GM12864 (cell line): ENCODE data around the gene RGL1.

Source experiments
- DNase-seq: peaks from one replicate; pipeline ENCODE4 v3.0.0-alpha.2; 2011; ENCODE audit warnings: low read depth
- H3K4me3 ChIP-seq: 2 replicates; pipeline ENCODE4 v1.5.1; 2011; ENCODE audit warnings: mild to moderate bottlenecking, low read depth, low read length, control low read depth
- CTCF ChIP-seq: IDR thresholded peaks from 2 replicates; pipeline ENCODE4 v1.5.1; 2011; ENCODE audit warnings: low read depth, mild to moderate bottlenecking, moderate library complexity, low read length, control low read depth, inconsistent platforms; ENCODE audit errors: missing control alignments

Gene RGL1

GRCh38 chr1:183871601-183872000 is 66.7 kb downstream of the RGL1 start:
- no peak for TF ChIP-seq CTCF

GRCh38 chr1:183872403-183872802 is 67.5 kb downstream of the RGL1 start:
- DNase-seq = no peak
- TF ChIP-seq CTCF = no peak
- no peak overlapping the region for H3K4me3 ChIP-seq

More at GRCh38 chr1:183871601-183872000, 66.7 kb downstream of the RGL1 start:
- no peak overlapping the region for H3K4me3 ChIP-seq
- DNase-seq = no peak

- H3K4me3 ChIP-seq = no peak overlapping the region
- DNase-seq = no peak
- no peak for TF ChIP-seq CTCF
Observed at GRCh38 chr1:183873642-183874041, 68.7 kb downstream of the RGL1 start.

DNA sequence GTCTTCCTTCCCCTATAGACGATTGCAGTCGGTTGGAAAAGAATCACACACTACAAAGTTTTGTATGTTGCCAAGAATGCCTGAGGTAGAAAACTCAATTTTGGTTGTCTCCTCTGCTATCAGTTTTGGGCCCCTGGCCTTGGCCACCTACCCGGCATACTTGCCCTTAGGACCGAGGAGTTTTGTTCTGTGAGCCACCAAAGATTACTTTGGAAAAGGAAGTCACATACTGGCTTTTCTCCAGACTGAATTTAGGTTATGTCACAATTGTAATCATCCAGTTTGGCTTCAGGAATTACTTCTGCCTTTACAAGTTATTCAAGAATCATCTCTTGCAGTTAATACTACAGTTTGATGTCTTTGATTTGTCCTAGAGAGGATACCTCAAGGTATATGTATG is 71.4 kb downstream of the RGL1 start:
- TF ChIP-seq CTCF = no peak
- no peak overlapping the region for H3K4me3 ChIP-seq
- no peak for DNase-seq

GRCh38 chr1:183877053-183877720 is 72.3 kb downstream of the RGL1 start:
- no peak overlapping the region for H3K4me3 ChIP-seq
- TF ChIP-seq CTCF = no peak
- no peak for DNase-seq

DNA sequence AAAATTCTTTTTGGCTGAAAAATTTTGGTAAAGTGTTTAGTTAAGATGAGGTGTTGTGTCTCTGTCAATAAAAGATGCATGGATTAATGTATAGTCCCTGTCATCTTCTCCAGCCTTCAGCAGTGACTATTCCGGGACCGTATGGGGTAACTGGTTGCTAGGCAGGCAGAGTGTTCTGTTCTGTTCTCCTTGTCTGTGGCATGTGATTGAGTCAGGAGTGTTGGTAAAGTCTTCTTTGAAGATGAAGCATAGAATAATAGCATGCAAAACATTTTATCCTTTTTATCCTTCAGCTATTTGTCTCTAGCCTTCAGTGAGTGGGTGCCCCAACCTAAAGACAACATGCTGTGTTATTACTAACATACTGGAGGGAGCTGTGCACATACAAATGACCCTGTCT is 74.6 kb downstream of the RGL1 start:
- no peak for TF ChIP-seq CTCF
- H3K4me3 ChIP-seq = no peak overlapping the region
- no peak for DNase-seq

DNA sequence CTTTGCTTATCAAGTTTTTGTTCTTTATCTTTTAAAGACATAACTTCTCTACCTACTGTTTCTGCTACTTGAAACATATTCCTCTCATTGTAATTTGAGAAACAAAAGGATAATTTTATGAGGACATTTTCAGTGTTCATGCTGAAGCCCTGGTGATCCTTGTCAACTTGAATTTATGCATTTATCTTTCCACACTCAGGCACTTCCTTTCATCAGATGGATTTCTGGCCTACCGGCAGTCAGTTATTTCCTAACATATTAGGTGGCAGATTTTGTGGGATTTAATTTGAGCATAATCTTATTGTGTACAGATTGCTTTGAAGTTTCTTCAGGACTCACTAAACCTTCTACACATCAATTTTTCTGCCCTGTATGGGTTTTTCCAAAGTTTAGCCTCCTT is 75.0 kb downstream of the RGL1 start:
- no peak for TF ChIP-seq CTCF
- no peak overlapping the region for H3K4me3 ChIP-seq
- no peak for DNase-seq
